ENCODE data around the gene LURAP1L.

GRCh38 chr9:12753931-12754330, 20.9 kb upstream of the LURAP1L start:
- TF ChIP-seq CTCF (IDR thresholded peaks at IDR 0.05) = no peak
- no peak for TF ChIP-seq POLR2A (IDR thresholded peaks at IDR 0.05)

Data from thyroid gland (tissue), 4 donors.